ENCODE data around the gene ANKRD35.
"Not testable (repeated sequence)": the region's sequence is repeated elsewhere in the genome, so short reads cannot be mapped to it uniquely, and the experiment has no call there.

ANKRD35 gene

GRCh38 chr1:145885738-145886287 is at the start of gene ANKRD35:
Gene ANKRD35, minus strand, starts transcription at chr1:145885866. Its CDS starts 108 bp downstream, at chr1:145885758.
- peak; percentile 94 for DNase-seq

GRCh38 chr1:145932522-145933009 is 46.9 kb upstream of the ANKRD35 start:
- peak; percentile 57 for DNase-seq

GRCh38 chr1:145927916-145928643 is 42.4 kb upstream of the ANKRD35 start:
- no peak for DNase-seq

- peak; percentile 98 for DNase-seq
These were observed 41.6 kb upstream of the ANKRD35 start, which contains the start of gene RBM8A for GRCh38 chr1:145927063-145927886. Gene RBM8A, minus strand, starts transcription at chr1:145927484. Its CDS starts 58 bp downstream, at chr1:145927426.

- DNase-seq: no peak
These were observed 41.0 kb upstream of the ANKRD35 start for GRCh38 chr1:145926686-145927062.

- DNase-seq: no peak
These were observed 36.6 kb upstream of the ANKRD35 start for GRCh38 chr1:145922266-145922665.

- DNase-seq: not testable (repeated sequence)
These were observed 34.6 kb upstream of the ANKRD35 start for GRCh38 chr1:145920297-145920696.

- peak; percentile 82 for DNase-seq
These were observed 33.6 kb upstream of the ANKRD35 start for GRCh38 chr1:145918992-145919939.

- peak; percentile 92 for DNase-seq
These were observed 32.7 kb upstream of the ANKRD35 start, which contains the start of gene PEX11B for GRCh38 chr1:145918144-145918991. Gene PEX11B, minus strand, starts transcription at chr1:145918717. Its CDS starts 29 bp downstream, at chr1:145918688.

GRCh38 chr1:145917595-145917994 is 31.9 kb upstream of the ANKRD35 start:
- no peak for DNase-seq

- DNase-seq: no peak
These were observed 31.1 kb upstream of the ANKRD35 start for GRCh38 chr1:145916745-145917144.

GRCh38 chr1:145912128-145912641 is 26.5 kb upstream of the ANKRD35 start:
- DNase-seq: no peak

- DNase-seq: no peak
These were observed 23.0 kb upstream of the ANKRD35 start for GRCh38 chr1:145908653-145909052.

GRCh38 chr1:145906954-145907753 is 21.5 kb upstream of the ANKRD35 start:
- no peak for DNase-seq

- DNase-seq: no peak
These were observed 15.8 kb upstream of the ANKRD35 start for GRCh38 chr1:145901312-145902021.

GRCh38 chr1:145898756-145899155 is 13.1 kb upstream of the ANKRD35 start:
- no peak for DNase-seq

GRCh38 chr1:145897969-145898368 is 12.3 kb upstream of the ANKRD35 start:
- no peak for DNase-seq

- no peak for DNase-seq
These were observed 9.8 kb upstream of the ANKRD35 start for GRCh38 chr1:145895471-145895870.

- DNase-seq: no peak
These were observed 7.8 kb upstream of the ANKRD35 start for GRCh38 chr1:145893306-145894055.

Measured in islet precursor cell (in vitro differentiated cells).